Loucy (cell line): ENCODE measurements around the gene NPEPL1.

ENCODE experiments used
- EZH2phosphoT487 ChIP-seq: fragments of 200-600 bp; IDR thresholded peaks from 2 replicates; pipeline ENCODE4 v1.6.1; 2018; ENCODE audit warnings: antibody characterized with exemption, mild to moderate bottlenecking, moderate library complexity, borderline replicate concordance
- TF ChIP-seq, protein P1 (sequence below): fragments of 200-600 bp; sonication (generic); conservative IDR thresholded peaks from 2 replicates; pipeline ENCODE4 v1.5.1; 2014; ENCODE audit warnings: mild to moderate bottlenecking, antibody characterized with exemption, low read length

DNA sequence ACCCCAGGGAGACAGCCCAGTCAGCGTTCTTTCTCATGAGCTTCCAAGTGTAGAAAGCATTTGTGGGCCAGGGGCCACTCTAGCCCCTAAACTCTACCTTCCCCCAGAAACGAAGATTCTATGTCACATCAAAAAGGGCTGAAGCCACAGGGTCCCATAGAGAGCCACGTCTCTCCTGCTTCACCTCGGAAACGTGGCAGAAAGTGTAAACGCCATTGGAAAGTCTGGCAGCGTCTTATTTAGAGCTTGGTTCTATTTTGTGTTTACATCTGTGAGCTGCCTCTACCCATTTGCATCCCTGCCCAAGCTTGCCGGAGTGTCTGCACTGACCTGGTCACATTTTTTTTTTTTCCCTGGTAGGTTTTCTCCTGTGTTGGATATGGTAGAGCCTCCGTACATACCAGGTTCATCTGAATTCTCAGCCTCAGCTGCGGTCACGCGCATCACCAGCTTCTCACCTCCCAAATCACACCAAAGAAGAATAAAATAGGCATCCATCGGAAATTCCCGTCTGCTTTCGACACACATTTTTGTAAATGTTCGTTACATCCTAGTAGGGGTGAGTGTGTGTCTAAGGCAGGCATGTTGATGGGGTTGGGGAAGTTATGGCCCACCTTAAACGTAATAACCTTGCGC, 62.6 kb downstream of the NPEPL1 start:
- TF ChIP-seq, protein P1, sequence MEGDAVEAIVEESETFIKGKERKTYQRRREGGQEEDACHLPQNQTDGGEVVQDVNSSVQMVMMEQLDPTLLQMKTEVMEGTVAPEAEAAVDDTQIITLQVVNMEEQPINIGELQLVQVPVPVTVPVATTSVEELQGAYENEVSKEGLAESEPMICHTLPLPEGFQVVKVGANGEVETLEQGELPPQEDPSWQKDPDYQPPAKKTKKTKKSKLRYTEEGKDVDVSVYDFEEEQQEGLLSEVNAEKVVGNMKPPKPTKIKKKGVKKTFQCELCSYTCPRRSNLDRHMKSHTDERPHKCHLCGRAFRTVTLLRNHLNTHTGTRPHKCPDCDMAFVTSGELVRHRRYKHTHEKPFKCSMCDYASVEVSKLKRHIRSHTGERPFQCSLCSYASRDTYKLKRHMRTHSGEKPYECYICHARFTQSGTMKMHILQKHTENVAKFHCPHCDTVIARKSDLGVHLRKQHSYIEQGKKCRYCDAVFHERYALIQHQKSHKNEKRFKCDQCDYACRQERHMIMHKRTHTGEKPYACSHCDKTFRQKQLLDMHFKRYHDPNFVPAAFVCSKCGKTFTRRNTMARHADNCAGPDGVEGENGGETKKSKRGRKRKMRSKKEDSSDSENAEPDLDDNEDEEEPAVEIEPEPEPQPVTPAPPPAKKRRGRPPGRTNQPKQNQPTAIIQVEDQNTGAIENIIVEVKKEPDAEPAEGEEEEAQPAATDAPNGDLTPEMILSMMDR: no peak
- TF ChIP-seq EZH2phosphoT487: no peak
